ENCODE results near the gene ZACN.
A peak's percentile ranks its signal among the peaks of the same experiment; 100 is the strongest.

ZACN gene

GRCh38 chr17:76083536-76084182 is 4.7 kb downstream of the ZACN start:
- peak; percentile 57 for DNase-seq

DNA sequence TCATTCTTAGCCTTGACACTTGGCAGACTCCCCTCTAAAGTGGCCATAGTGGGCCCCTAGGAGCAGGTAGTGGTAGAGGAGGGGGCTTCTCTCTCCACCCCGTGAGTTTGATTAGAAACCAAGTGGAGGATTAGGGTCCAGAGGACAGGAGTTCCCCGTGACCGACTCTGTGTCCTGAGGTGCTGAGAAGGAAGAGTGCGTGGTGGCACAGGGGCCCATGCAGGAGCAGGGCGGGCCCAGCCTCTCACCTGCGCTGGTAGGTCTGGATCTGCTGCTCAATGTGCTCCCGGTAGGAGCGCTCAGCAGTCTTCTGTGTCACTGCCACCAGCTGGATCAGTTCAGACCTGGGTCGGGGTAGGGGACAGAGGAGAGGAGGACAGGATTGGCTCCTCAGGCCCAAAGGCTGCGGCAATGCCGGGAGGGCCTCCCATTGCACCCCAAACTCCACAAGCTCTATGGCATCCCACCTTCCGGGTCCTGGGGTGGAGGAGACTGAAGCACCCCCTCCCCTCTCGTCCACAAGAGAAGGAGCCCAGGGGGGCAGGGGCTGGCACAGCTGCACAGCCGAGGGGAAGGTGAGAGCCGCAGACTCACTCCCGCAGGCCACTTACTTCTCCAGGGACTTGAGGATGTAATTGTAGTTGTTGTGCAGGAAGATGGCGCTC is 6.2 kb downstream of the ZACN start:
- DNase-seq = no peak

GRCh38 chr17:76085731-76086366 is 6.9 kb downstream of the ZACN start:
- DNase-seq = no peak

GRCh38 chr17:76086384-76086783 is 7.4 kb downstream of the ZACN start:
- DNase-seq = no peak

DNA sequence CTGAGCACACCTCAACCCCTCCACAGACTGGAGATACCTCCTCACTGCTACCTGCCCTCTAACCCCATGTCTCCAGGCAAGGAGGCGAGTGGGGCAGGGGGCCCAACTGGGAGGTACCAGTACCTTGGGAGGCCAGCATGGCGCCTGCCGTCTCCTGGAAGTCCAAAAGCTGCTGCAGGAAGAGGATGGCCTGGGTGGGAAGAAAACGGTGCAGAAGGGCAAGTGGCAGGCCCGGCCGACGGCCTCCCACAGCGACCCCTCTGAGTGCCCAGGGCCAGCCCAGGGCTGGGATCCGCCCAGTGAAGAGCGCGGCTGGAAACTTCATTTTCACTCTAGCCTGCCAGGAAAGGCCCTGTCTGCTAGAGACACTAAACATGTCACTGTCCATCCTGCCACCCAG is 8.5 kb downstream of the ZACN start:
- DNase-seq = no peak

DNA sequence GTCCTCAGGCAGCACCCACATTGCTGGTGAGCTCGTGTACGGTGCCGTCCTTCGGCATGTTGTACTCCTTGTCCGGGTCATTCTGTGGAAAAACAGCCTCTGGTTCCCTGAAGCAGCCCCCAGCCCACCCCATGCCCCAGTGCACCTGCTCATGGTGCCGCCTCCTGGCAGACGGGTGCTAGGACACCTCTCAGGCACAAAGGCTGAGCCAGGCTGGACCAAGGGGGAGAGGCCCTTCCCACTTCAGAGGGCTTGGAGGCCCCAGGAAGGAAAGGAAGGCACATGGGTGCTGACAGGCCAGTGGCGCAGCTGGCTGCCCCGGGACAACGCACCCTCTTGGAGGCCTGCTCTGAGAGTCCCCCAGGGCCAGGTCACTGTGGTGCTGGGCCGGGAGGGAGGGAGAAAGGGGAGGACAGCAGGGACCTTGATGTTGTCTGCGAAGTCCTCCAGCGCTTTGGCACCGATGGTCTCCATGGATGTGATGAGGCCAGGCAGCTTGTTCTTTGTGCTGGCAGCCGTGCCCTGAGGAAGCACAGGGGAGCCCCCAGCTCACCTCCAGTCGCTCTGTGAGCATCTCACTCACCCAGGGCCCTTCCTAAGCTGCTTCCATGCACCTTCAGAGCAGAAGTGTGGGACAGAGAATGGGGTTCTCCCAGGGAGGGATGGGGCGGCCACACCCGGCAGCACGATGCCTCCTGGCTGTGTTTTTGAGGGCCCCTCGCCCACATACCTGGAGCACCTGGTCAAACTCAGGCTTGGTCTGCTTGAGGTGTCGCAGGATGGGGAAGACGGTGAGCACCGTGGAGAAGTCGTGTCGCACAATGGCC is 9.3 kb downstream of the ZACN start:
- peak; percentile 65 for DNase-seq

DNA sequence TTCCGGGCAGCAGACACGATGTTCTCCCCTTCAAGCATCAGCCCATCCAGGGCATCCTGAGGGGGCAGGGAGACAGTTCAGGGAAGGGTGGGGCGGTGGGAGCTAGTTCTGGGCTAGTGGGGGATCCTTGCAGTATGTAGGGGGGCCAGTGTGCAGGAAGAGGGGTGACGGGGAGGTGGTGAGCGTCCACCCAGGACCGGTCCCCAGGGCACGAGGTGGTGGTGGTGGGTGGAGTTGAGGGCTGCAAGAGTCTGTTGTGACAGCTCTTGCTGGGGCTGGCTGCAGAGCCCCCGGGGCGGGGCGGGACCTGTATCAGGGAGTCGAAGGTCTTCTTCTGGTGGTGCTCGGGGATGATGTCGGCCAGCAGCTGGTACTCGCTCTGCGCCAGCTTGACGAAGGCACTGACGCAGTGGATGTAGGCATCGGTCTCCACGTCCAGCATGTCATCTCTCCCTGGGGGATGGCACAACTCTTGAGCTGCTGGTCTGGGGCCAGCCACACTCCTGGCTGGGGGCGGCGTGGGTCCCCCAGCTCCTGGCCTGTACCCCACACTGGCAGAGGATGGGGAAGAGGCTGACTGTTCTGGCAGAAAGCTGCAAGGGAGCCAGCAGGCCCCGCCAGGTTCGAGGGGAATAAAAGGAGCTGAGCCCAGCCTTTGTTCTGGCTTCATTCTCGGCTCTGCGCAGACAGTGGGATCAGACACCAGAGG is 10.0 kb downstream of the ZACN start:
- no peak for DNase-seq

- DNase-seq = no peak
Measured at GRCh38 chr17:76089680-76090516, 10.9 kb downstream of the ZACN start.

DNA sequence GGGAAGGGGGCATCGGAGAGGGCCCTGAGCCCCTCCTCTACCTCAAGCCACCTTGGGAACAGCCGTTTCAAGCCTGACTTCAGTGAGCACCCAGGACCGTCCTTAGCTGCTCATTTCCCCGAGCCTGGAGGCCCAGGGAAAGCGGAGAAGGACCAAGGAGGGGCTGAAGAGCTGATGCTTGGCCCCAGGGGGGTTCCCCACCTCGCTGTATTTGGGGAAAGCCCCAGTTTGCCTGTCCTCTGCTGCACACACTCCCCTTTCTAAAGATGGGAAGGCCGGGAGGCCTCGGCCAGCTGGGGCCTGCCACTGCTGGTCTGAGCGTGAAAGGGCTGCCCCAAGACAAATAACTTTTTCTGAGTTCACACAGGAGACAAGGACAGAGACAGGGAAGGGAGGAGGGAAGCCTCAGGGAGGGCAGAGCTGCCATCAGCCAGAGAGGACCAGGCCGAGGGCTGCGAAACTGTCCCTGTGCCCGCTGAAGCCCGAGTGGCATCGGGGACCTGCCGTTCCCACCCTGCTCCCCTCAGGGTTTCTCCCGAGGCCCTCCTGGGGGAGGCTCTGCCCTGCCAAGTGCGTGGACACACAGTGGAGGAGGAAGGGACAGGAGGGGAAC is 11.6 kb downstream of the ZACN start:
- no peak for DNase-seq

DNA sequence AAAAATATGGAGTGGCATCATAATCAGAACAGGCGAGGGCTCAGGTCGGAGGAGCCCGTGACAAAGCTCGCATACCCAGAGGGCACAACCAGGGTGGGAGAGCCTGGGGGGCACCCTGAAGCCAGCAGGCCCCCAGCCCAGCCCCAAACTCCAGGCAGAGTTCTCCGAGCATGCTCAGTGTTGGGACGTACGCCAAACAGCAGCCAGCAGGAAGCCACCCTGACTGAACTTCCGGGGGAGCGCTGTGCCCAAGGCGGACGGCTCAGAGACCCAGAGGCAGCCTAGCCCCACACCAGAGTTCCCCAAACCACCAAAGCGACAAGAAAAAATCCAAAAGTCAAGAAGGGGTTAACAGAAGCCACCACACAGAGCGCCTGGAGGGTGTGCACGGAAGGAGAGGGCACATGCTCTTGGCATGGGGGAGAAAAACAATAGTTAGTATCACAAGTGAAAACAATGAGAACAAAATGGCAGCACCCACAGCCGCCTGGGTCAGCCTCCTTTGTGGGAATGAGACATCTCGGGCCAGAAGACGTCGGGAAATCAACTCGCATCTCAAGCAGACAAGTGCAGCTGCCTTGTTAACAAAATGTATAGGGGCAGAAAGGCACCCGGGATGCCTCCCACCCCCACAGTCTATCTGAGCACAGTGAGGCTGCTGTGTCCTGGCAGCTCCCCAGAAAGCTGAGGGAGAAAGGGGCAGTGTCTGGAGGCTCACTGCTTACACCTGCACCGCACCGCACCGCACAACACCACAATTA is 12.7 kb downstream of the ZACN start:
- DNase-seq = no peak

GRCh38 chr17:76092526-76093413 is 13.8 kb downstream of the ZACN start:
- no peak for DNase-seq

- no peak for DNase-seq
Measured at GRCh38 chr17:76094046-76094445, 15.1 kb downstream of the ZACN start.

DNA sequence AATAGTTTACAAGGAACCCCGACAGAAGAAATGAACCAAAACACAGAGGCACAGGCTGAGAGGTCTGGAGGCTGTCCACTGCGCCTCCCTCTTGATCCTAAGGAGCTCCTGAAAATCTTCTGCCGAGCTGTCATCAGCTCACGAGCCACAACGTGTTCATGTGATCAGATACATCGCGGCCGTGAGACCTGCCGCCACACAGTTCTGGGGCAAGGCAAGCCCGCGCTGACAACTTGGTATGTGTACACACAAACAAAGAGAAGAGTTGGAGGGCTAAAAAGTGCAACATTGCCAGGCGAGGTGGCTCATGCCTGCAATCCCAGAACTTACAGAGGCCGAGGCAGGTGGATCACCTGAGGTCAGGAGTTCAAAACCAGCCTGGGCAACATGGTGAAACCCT is 17.0 kb downstream of the ZACN start:
- DNase-seq = no peak

- DNase-seq = no peak
Measured at GRCh38 chr17:76097716-76098295, 18.8 kb downstream of the ZACN start.

DNA sequence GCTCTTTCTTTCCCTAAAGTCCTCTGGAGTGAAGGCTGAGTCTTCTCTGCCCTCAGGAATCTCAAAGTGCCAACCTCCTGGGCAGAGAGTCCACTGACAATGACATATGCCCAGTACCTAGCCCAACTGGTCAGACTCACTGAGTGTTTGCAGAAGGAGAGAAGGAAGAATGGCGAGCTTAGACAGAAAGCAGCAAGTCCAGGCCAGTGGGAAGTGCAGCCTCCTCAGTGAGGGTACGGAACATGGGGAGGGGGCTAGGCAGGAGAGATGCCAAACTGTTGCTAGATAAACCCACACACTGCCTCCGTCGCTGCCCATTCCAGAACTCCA is 23.9 kb downstream of the ZACN start:
- no peak for DNase-seq

DNA sequence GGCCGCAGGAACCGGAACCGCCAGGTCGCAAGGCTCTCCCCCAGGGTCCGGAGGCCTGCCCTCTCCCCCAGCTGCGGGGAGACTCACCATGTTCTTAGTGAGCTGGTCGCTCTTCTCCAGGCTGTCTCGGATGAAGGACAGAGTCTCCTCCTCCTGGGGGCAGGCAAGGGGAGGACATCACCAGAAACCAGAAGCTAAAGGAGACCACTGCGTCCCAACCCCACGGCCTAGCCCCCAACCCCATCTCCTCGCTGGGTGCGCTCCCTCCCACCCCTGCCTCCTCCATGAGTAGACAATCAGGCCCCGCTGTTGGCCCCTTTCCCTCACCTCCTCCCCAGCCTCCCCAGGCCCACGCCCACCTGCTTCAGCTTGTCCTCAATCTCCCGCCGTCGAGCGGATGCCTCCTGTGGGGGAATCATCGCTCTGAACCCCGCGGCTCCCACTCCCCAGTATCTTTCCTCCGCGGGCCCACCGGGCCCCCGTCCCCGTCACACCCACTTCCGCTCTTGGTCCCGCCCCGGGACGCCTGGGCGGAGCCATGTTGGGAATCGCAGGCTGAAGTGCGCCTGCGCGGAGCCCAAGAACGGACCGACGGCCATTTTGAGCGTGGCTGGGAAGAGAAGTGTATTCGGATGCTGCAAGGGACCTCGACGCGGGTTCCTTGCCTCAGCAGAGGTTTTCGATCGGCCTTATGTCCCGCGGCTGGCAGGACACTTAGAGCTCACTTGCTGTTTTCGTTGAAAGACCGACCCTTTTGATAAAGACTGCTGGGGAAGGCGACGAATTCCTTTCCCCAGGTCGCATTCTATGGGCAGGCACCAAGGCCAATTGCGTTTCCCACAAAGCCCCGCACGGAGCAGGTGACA is 24.5 kb downstream of the ZACN start, which contains the start of gene EXOC7:
Gene EXOC7 (minus strand): TSS at position 514 of the 866 bp plus-strand sequence. CDS start 95 bp downstream, at position 419.
- DNase-seq = peak; percentile 97

- no peak for DNase-seq
Measured at GRCh38 chr17:76104140-76104895, 25.3 kb downstream of the ZACN start.

GRCh38 chr17:76104896-76105231 is 25.9 kb downstream of the ZACN start:
- no peak for DNase-seq

Data from islet precursor cell (in vitro differentiated cells).